ENCODE data around the gene ADH1A. TPM values are rescaled to one million over a fixed set of nuclear protein-coding genes. Genes with fewer than 3 reads are reported as not detected.

ADH1A gene
- total and polyA plus RNA-seq, 2 of the 13 experiments (the other 11 are each of a cell fraction or from before 2014, with no cell fraction given), result 0.13 TPM; not detected in 1

DNA sequence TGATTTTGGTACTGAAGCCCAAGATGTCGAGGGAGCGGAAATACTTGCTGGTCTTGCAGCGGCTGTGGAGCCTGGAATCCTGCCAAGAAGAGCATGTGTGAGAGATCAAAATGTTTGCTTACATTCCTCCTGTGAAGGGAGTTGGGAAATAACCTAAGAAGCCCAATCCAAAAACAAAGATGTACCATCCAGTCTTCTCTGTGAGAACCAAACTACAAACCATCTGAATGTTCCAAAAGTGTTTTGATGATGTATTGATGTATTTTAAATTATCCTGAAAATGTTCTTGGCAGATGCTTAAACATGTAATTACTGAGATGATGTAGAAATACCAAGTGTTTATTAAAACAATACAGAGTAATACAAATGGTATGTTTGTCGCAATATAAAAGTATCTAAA lies 10.1 kb upstream of the ADH1A start (continued):
- no peak for TF ChIP-seq ZNF564 (CRISPR knock-in tag; IDR thresholded peaks at IDR 0.05)

DNA sequence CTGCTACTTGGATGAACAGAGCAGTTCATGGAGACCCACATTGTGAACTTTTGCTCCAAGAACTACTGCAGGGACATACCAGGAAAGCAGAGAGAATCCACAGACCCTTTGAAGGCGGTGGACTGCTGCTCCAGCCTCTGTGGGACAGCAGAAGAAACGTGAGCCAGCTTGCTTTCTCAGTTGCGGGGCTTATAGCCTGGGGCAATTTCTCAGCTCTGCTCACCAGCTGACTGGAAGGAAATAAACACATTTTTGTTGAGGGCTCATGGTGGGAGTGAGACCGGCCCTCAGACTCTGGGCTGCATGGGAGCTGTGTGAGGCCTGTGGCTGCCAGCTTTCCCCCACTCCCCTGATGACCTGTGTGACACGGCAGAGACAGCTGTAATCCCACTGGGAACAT lies 2.6 kb upstream of the ADH1A start:
- TF ChIP-seq ZNF235 (CRISPR knock-in tag; IDR thresholded peaks at IDR 0.05; ENCODE audit: borderline replicate concordance), result no peak
- no peak for TF ChIP-seq ZNF292 (CRISPR knock-in tag; IDR thresholded peaks at IDR 0.05; ENCODE audit: borderline replicate concordance, low read depth)
- TF ChIP-seq ZFP37 (CRISPR knock-in tag; IDR thresholded peaks at IDR 0.05; ENCODE audit: borderline replicate concordance), result no peak
- TF ChIP-seq ZNF335 (CRISPR knock-in tag; IDR thresholded peaks at IDR 0.05), result no peak
- no peak for TF ChIP-seq RXRA (CRISPR knock-in tag; IDR thresholded peaks at IDR 0.05)
- TF ChIP-seq ERF (CRISPR knock-in tag; IDR thresholded peaks at IDR 0.05), result no peak
- no peak for TF ChIP-seq ZSCAN25 (CRISPR knock-in tag; IDR thresholded peaks at IDR 0.05)
- TF ChIP-seq BRF2 (CRISPR knock-in tag; IDR thresholded peaks at IDR 0.05), result no peak
- TF ChIP-seq RORA (CRISPR knock-in tag; IDR thresholded peaks at IDR 0.05), result no peak
- no peak for TF ChIP-seq SOX13 (IDR thresholded peaks at IDR 0.05)
- TF ChIP-seq SOX13 (CRISPR knock-in tag; conservative IDR thresholded peaks at IDR 0.05 in 1 of 2, IDR thresholded peaks at IDR 0.05 in 1 of 2), result no peak
- no peak for TF ChIP-seq HNRNPLL (IDR thresholded peaks at IDR 0.05; ENCODE audit: low read depth, low read length, poor library complexity, severe bottlenecking)
- TF ChIP-seq TEAD3 (CRISPR knock-in tag; optimal IDR thresholded peaks at IDR 0.05; ENCODE audit: borderline replicate concordance), result no peak
- TF ChIP-seq MLLT10 (CRISPR knock-in tag; IDR thresholded peaks at IDR 0.05), result no peak
- no peak for TF ChIP-seq ZNF678 (CRISPR knock-in tag; IDR thresholded peaks at IDR 0.05)
- no peak for TF ChIP-seq TBL1XR1 (IDR thresholded peaks at IDR 0.05; ENCODE audit: borderline replicate concordance, low read length, partially characterized antibody)
- no peak for TF ChIP-seq JARID2 (CRISPR knock-in tag; IDR thresholded peaks at IDR 0.05; ENCODE audit: insufficient replicate concordance)
- TF ChIP-seq, protein P1, sequence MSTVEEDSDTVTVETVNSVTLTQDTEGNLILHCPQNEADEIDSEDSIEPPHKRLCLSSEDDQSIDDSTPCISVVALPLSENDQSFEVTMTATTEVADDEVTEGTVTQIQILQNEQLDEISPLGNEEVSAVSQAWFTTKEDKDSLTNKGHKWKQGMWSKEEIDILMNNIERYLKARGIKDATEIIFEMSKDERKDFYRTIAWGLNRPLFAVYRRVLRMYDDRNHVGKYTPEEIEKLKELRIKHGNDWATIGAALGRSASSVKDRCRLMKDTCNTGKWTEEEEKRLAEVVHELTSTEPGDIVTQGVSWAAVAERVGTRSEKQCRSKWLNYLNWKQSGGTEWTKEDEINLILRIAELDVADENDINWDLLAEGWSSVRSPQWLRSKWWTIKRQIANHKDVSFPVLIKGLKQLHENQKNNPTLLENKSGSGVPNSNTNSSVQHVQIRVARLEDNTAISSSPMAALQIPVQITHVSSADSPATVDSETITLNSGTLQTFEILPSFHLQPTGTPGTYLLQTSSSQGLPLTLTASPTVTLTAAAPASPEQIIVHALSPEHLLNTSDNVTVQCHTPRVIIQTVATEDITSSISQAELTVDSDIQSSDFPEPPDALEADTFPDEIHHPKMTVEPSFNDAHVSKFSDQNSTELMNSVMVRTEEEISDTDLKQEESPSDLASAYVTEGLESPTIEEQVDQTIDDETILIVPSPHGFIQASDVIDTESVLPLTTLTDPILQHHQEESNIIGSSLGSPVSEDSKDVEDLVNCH (CRISPR knock-in tag; IDR thresholded peaks at IDR 0.05), result no peak
- TF ChIP-seq ZNF230 (CRISPR knock-in tag; IDR thresholded peaks at IDR 0.05), result no peak
- no peak for TF ChIP-seq PITX1 (CRISPR knock-in tag; IDR thresholded peaks at IDR 0.05)
- TF ChIP-seq ZNF121 (CRISPR knock-in tag; IDR thresholded peaks at IDR 0.05), result no peak
- Histone ChIP-seq H3K27me3 (ENCODE audit: control insufficient read depth in 1 of 2, insufficient read depth in 2 of 2, low read length in 2 of 2) (no peaks in the 10 kb centered on the region), H3K27ac (ENCODE audit: extremely low read length, insufficient read depth, low read length) (no peak overlapping the region), H4K20me1 (ENCODE audit: insufficient read depth, low read length) (no peaks in the 10 kb centered on the region), H3K9me3 (ENCODE audit: low read length) (peaks cover 6% of the 10 kb centered on the region; the same call in 1 of the 2 replicates), H3K36me3 (replicated peaks in 1 of 2; ENCODE audit: control insufficient read depth in 1 of 2, insufficient read depth in 2 of 2, low read length in 2 of 2) (no peaks in the 10 kb centered on the region), H2AFZ (ENCODE audit: low read length) (no peak overlapping the region), H3K79me2 (ENCODE audit: insufficient read depth, low read length) (no peaks in the 10 kb centered on the region), H3K4me1 (ENCODE audit: insufficient read depth, low read length) (peaks cover 14% of the 10 kb centered on the region; the same call in 1 of the 2 replicates), H3K9ac (ENCODE audit: insufficient read depth, low read depth, low read length) (no peak overlapping the region), H3K4me3 (replicated peaks in 1 of 3; ENCODE audit: insufficient read depth in 1 of 3, low read depth in 2 of 3, low read length in 3 of 3) (no peak overlapping the region), H3K4me2 (ENCODE audit: low read depth, low read length) (no peak overlapping the region)
- intact Hi-C loops (cut with micrococcal nuclease; ENCODE audit: unreplicated experiment) (no loop called here), in situ Hi-C loops (cut with HindIII; ENCODE audit: extremely low pct_ligation_motif_present, low pct_unique_long_range_greater_than_20kb) (no loop called here)
- ChIA-PET CTCF (ENCODE audit: low intra/inter-chr PET ratio, low total read pairs) (no interaction called here), POLR2A (no interaction called here)
- ATAC-seq, result no peak
- no CpG with 5 or more reads among the region's 5 CpGs for WGBS (ENCODE audit: low lambda C conversion rate)
- BruUV-seq (replicated peaks), result no TSS peak
- FAIRE-seq, result no peak
- DNase-seq (ENCODE audit: low spot score), result no peak

Measured in HepG2 (cell line).